Measurements from ENCODE around the gene CFAP57. TPM values are rescaled to one million over a fixed set of nuclear protein-coding genes. Genes with fewer than 3 reads are reported as not detected.

The CFAP57 gene
- polyA plus RNA-seq, 2 of the 4 experiments (the other 2 are of a cell fraction): 0.54 to 0.80 TPM

- DNase-seq (ENCODE audit: low read depth in 1 of 2, low spot score in 1 of 2): no peak
- Histone ChIP-seq H3K27ac (no peak overlapping the region), H3K9me3 (no peaks in the 10 kb centered on the region), H3K4me2 (no peak overlapping the region), H3K4me3 (no peak overlapping the region), H3K4me1 (no peaks in the 10 kb centered on the region)
- TF ChIP-seq MAZ (IDR thresholded peaks at IDR 0.05; ENCODE audit: borderline replicate concordance, low read depth, low read length) (no peak), HES2 (IDR thresholded peaks at IDR 0.05) (no peak), ZNF302 (CRISPR knock-in tag; IDR thresholded peaks at IDR 0.05) (no peak), ATOH8 (CRISPR knock-in tag; IDR thresholded peaks at IDR 0.05; ENCODE audit: low read depth) (no peak), E2F6 (IDR thresholded peaks at IDR 0.05; ENCODE audit: borderline replicate concordance, low read depth) (no peak), FOSL2 (IDR thresholded peaks at IDR 0.05) (no peak), FOSL2 (CRISPR knock-in tag; IDR thresholded peaks at IDR 0.05) (no peak)
- ATAC-seq: no peak
- FAIRE-seq: no peak
- WGBS (ENCODE audit: missing lambda C conversion rate): 74% methylated on average over 7 of the region's 7 CpGs
- POLR2A ChIA-PET: no interaction called here
- CTCF ChIA-PET: no interaction called here
These were observed 16.1 kb upstream of the CFAP57 start for GRCh38 chr1:43156026-43156425.

GRCh38 chr1:43165162-43165561, 7.0 kb upstream of the CFAP57 start:
- Histone ChIP-seq H3K4me2 (no peak overlapping the region), H3K27ac (no peak overlapping the region), H3K4me3 (no peak overlapping the region), H3K9me3 (no peaks in the 10 kb centered on the region), H3K4me1 (no peaks in the 10 kb centered on the region)
- POLR2A ChIA-PET: no interaction called here
- no peak for DNase-seq (ENCODE audit: low read depth in 1 of 2, low spot score in 1 of 2)
- CTCF ChIA-PET: no interaction called here
- no peak for ATAC-seq
- 90% methylated on average over 3 of the region's 3 CpGs for WGBS (ENCODE audit: missing lambda C conversion rate)
- no peak for TF ChIP-seq MAZ (IDR thresholded peaks at IDR 0.05; ENCODE audit: borderline replicate concordance, low read depth, low read length)
- TF ChIP-seq ZSCAN20 (CRISPR knock-in tag; IDR thresholded peaks at IDR 0.05): no peak
- TF ChIP-seq ZFP36 (IDR thresholded peaks at IDR 0.05; ENCODE audit: borderline replicate concordance, partially characterized antibody): no peak
- TF ChIP-seq RNF2 (IDR thresholded peaks at IDR 0.05; ENCODE audit: borderline replicate concordance, low read depth): no peak
- TF ChIP-seq ZC3H11A (IDR thresholded peaks at IDR 0.05): no peak
- TF ChIP-seq HOXA7 (CRISPR knock-in tag; IDR thresholded peaks at IDR 0.05): no peak
- no peak for TF ChIP-seq JUN (IDR thresholded peaks at IDR 0.05)
- TF ChIP-seq TFCP2L1 (CRISPR knock-in tag; IDR thresholded peaks at IDR 0.05): no peak
- no peak for TF ChIP-seq CHD2 (IDR thresholded peaks at IDR 0.05; ENCODE audit: low read length, partially characterized antibody)
- no peak for TF ChIP-seq RARB (CRISPR knock-in tag; IDR thresholded peaks at IDR 0.05)
- TF ChIP-seq ESRRA (IDR thresholded peaks at IDR 0.05; ENCODE audit: borderline replicate concordance, low read length): no peak
- TF ChIP-seq HMGXB4 (CRISPR knock-in tag; IDR thresholded peaks at IDR 0.05; ENCODE audit: borderline replicate concordance): no peak
- TF ChIP-seq EHF (CRISPR knock-in tag; IDR thresholded peaks at IDR 0.05): no peak
- no peak for TF ChIP-seq MAX (IDR thresholded peaks at IDR 0.05)
- no peak for TF ChIP-seq RCOR1 (IDR thresholded peaks at IDR 0.05; ENCODE audit: low read depth, low read length)
- no peak for TF ChIP-seq KDM1A (IDR thresholded peaks at IDR 0.05; ENCODE audit: low read depth)
- no peak for TF ChIP-seq NPAS2 (CRISPR knock-in tag; IDR thresholded peaks at IDR 0.05; ENCODE audit: borderline replicate concordance)
- no peak for TF ChIP-seq RFX5 (IDR thresholded peaks at IDR 0.05)
- TF ChIP-seq REST (IDR thresholded peaks at IDR 0.05): no peak
- FAIRE-seq: no peak
